Muscle layer of colon (tissue), 2 donors: Measurements from ENCODE around the gene MCM8.
"Not testable (repeated sequence)": the region's sequence is repeated elsewhere in the genome, so short reads cannot be mapped to it uniquely, and the experiment has no call there.

Experiments used
- H3K27ac ChIP-seq: one replicate; pipeline ENCODE4 v1.7.0; 2013; ENCODE audit warnings: low read depth, mild to moderate bottlenecking, low read length, moderate library complexity
- H3K27me3 ChIP-seq, 2 donors: one replicate each; pipeline ENCODE4 v1.7.0; 2013; ENCODE audit warnings: low read length in 2 of 2, mild to moderate bottlenecking in 2 of 2; ENCODE audit not compliant: insufficient read depth in 2 of 2, control insufficient read depth in 1 of 2
- H3K36me3 ChIP-seq: one replicate; pipeline ENCODE4 v1.7.0; 2013; ENCODE audit warnings: mild to moderate bottlenecking, low read length; ENCODE audit not compliant: insufficient read depth
- H3K4me1 ChIP-seq: one replicate; pipeline ENCODE4 v1.7.0; 2013; ENCODE audit warnings: mild to moderate bottlenecking, low read length; ENCODE audit not compliant: insufficient read depth
- H3K4me3 ChIP-seq, 2 donors: one replicate each; pipeline ENCODE4 v1.7.0; 2013; ENCODE audit warnings: low read length in 2 of 2, low read depth in 1 of 2, mild to moderate bottlenecking in 1 of 2, moderate library complexity in 1 of 2
- H3K9ac ChIP-seq: one replicate; pipeline ENCODE4 v1.7.0; 2013; ENCODE audit warnings: low read length
- H3K9me3 ChIP-seq: one replicate; pipeline ENCODE4 v1.7.0; 2013; ENCODE audit warnings: mild to moderate bottlenecking, low read length
- donor health status: abdominal sarcoma.
- donor health status: Adenocarcinoma of cecum.

MCM8 gene

DNA sequence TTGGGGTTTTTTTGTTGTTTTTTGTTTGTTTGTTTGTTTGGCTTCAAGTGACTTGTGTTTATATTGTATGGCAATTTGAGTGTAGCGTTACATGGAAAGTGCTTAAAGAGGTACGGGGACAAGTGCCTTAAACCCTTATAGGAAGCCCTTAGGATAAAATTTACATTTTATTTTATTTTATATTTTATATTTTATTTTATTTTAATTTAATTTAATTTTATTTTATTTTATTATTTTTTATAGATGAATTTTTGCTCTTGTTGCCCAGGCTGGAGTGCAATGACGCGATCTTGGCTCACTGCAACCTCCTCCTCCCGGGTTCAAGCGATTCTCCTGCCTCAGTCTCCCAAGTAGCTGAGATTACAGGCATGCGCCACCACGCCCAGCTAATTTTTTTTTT is 82.5 kb downstream of the MCM8 start:
- H3K27me3 ChIP-seq, H3K9me3 ChIP-seq, H3K4me1 ChIP-seq, H3K9ac ChIP-seq, H3K4me3 ChIP-seq, H3K27ac ChIP-seq: not testable (repeated sequence)
- peaks cover 30% of the 10 kb centered on the region for H3K36me3 ChIP-seq

GRCh38 chr20:6034134-6034969 is 83.9 kb downstream of the MCM8 start:
- Histone ChIP-seq H3K36me3 (peaks cover 38% of the 10 kb centered on the region), H3K27ac (no peak overlapping the region), H3K4me1 (no peaks in the 10 kb centered on the region)

DNA sequence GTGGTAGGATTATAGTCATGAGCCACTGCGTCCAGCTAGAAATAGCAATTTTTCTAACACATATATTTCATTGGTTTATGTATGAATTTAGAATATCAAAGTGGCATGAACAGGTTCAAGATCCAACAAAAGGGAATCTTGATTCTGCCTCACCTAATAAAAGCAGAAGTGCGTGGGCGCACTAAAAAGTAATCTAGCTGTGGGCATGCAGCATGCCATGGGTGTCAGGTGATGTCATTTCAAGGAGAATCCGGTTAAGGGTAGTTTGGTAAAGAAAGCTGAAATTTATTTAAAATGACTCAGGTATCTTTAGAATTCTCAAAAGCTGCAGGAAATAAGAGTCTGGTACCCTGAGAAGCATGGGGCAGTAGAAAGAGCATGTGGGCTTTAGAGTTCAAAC is 85.8 kb downstream of the MCM8 start:
- Histone ChIP-seq H3K4me3 (no peak overlapping the region), H3K36me3 (peaks cover 45% of the 10 kb centered on the region), H3K4me1 (no peaks in the 10 kb centered on the region), H3K9ac (no peak overlapping the region), H3K9me3 (no peaks in the 10 kb centered on the region), H3K27ac (no peak overlapping the region), H3K27me3 (no peaks in the 10 kb centered on the region)

More at GRCh38 chr20:6034134-6034969, 83.9 kb downstream of the MCM8 start:
- Histone ChIP-seq H3K4me3 (no peak overlapping the region), H3K27me3 (no peaks in the 10 kb centered on the region), H3K9ac (no peak overlapping the region), H3K9me3 (no peaks in the 10 kb centered on the region)

- peaks cover 45% of the 10 kb centered on the region for H3K36me3 ChIP-seq
- no peak overlapping the region for H3K27ac ChIP-seq
Observed at GRCh38 chr20:6037082-6037481, 86.6 kb downstream of the MCM8 start.

GRCh38 chr20:6038256-6038655 is 87.8 kb downstream of the MCM8 start:
- H3K36me3 ChIP-seq, result peaks cover 45% of the 10 kb centered on the region
- no peak overlapping the region for H3K9ac ChIP-seq
- H3K27ac ChIP-seq, result no peak overlapping the region
- H3K4me3 ChIP-seq, result no peak overlapping the region
- no peaks in the 10 kb centered on the region for H3K9me3 ChIP-seq
- H3K4me1 ChIP-seq, result no peaks in the 10 kb centered on the region
- no peaks in the 10 kb centered on the region for H3K27me3 ChIP-seq

More at GRCh38 chr20:6037082-6037481, 86.6 kb downstream of the MCM8 start:
- no peaks in the 10 kb centered on the region for H3K27me3 ChIP-seq
- H3K4me1 ChIP-seq, result no peaks in the 10 kb centered on the region
- no peak overlapping the region for H3K4me3 ChIP-seq
- no peak overlapping the region for H3K9ac ChIP-seq
- no peaks in the 10 kb centered on the region for H3K9me3 ChIP-seq

GRCh38 chr20:6039766-6040165 is 89.3 kb downstream of the MCM8 start:
- Histone ChIP-seq H3K27me3 (no peaks in the 10 kb centered on the region), H3K9ac (no peak overlapping the region), H3K4me3 (no peak overlapping the region), H3K9me3 (no peaks in the 10 kb centered on the region), H3K4me1 (no peaks in the 10 kb centered on the region), H3K27ac (no peak overlapping the region), H3K36me3 (peaks cover 32% of the 10 kb centered on the region)

DNA sequence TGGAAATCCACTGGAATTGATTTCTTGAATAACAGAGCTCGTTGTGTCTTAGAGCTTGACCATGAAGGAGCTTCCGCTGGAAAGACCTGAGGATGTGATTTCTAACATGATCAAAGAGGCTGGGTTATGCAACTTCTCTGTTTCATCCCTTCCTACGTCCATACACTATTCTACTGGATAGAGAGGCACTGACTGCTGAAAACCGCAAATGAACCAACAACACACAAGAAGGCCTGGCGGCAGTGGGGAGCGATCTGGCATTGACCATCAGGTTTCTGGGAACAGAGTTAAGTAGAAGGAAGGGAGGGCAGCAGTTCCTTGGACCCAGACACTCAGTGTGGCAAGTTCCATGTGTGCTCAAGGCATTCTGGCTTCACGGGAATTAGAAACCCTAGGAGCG is 90.1 kb downstream of the MCM8 start:
- peaks cover 31% of the 10 kb centered on the region for H3K36me3 ChIP-seq
- no peak overlapping the region for H3K4me3 ChIP-seq
- no peak overlapping the region for H3K9ac ChIP-seq
- H3K27ac ChIP-seq, result no peak overlapping the region
- no peaks in the 10 kb centered on the region for H3K9me3 ChIP-seq
- H3K27me3 ChIP-seq, result no peaks in the 10 kb centered on the region
- no peaks in the 10 kb centered on the region for H3K4me1 ChIP-seq

DNA sequence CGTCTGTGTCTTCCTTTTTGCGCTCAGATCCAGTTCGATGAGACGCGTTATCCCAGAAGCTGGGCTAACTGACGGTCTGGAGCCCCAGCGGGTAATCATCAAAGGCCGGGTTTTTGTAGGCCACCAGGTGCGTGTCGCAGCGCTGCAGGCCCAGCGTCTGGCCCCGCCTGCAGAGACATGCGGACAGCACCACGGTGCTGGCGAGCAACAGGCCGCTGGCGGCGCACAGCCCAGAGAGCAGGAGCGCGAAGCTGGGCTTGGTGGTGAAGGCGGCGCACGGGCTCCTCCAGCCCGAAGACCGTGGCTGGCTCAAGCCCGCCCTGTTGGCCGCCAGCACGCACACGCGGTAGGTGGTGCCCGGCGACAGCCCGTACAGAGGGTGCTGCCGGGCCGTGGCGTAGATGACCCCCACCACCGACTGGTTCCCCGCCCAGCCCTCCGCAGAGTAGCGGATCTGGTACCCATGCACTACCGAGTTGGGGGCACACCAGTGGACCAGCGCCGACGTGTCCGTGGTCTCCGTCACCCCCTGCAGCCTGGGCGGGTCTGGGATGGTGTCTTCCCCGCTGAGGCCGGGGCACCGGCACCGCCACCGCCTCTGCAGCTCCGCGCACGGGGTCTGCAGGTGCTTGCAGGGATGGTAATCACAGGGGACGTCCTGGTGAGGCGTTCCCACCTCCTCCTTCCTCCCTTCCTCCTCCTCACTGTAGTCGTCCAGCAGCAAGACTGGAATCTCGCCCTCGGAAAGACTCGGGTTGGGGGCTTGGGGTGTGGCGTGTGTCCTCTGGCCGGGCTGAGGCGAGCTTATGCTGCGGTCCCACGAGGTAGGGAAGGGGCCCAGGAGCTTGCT is 90.7 kb downstream of the MCM8 start:
- H3K27me3 ChIP-seq, result no peaks in the 10 kb centered on the region
- no peaks in the 10 kb centered on the region for H3K9me3 ChIP-seq
- no peak overlapping the region for H3K4me3 ChIP-seq
- no peak overlapping the region for H3K9ac ChIP-seq
- H3K4me1 ChIP-seq, result no peaks in the 10 kb centered on the region
- no peak overlapping the region for H3K27ac ChIP-seq
- H3K36me3 ChIP-seq, result peaks cover 29% of the 10 kb centered on the region

GRCh38 chr20:6041808-6042265 is 91.4 kb downstream of the MCM8 start:
- H3K27me3 ChIP-seq, result no peaks in the 10 kb centered on the region
- no peak overlapping the region for H3K27ac ChIP-seq
- H3K4me1 ChIP-seq, result no peaks in the 10 kb centered on the region
- no peak overlapping the region for H3K9ac ChIP-seq
- no peaks in the 10 kb centered on the region for H3K9me3 ChIP-seq
- H3K4me3 ChIP-seq, result no peak overlapping the region
- H3K36me3 ChIP-seq, result peaks cover 22% of the 10 kb centered on the region

DNA sequence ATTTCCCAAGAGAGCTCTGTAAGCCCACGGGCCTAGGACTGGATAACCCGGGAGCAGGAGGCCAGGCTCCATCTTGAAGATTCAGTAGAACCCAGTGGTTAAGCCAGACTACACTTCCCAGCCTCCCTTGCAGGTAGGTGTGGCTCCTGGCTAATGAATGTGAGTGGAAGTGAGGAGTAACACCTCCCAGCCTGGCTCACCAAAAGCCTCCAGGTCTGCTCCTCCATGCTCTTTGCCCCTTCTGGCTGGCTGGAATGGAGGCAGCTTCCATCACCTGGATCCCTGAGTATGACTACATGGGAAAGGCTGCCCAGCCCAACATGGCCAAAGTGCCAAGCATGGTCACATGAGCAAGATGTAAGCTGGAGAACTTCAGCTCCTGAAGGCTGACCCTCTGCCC is 93.7 kb downstream of the MCM8 start:
- no peaks in the 10 kb centered on the region for H3K9me3 ChIP-seq
- H3K4me3 ChIP-seq, result no peak overlapping the region
- H3K27me3 ChIP-seq, result no peaks in the 10 kb centered on the region
- peaks cover 7% of the 10 kb centered on the region for H3K36me3 ChIP-seq
- H3K9ac ChIP-seq, result no peak overlapping the region
- no peak overlapping the region for H3K27ac ChIP-seq
- H3K4me1 ChIP-seq, result no peaks in the 10 kb centered on the region

GRCh38 chr20:6045566-6045965 is 95.1 kb downstream of the MCM8 start:
- Histone ChIP-seq H3K36me3 (peaks cover 3% of the 10 kb centered on the region), H3K27me3 (no peaks in the 10 kb centered on the region), H3K4me3 (no peak overlapping the region), H3K9ac (no peak overlapping the region), H3K9me3 (no peaks in the 10 kb centered on the region), H3K4me1 (no peaks in the 10 kb centered on the region), H3K27ac (no peak overlapping the region)
